ENCODE measurements around the gene FLNB.
A peak's percentile ranks its signal among the peaks of the same experiment; 100 is the strongest.

Gene FLNB

GRCh38 chr3:58049143-58049785 is 41.0 kb downstream of the FLNB start (continued):
- TF ChIP-seq TSHZ1 (tag by site-specific recombination; IDR thresholded peaks at IDR 0.05; ENCODE audit: borderline replicate concordance) (peak; percentile 93), ZSCAN23 (tag by site-specific recombination; IDR thresholded peaks at IDR 0.05) (0 out of 2 replicates have a peak, but pooled peaks have one; percentile 88), ZNF138 (tag by site-specific recombination; IDR thresholded peaks at IDR 0.05; ENCODE audit: borderline replicate concordance) (no peak), ZNF133 (tag by site-specific recombination; IDR thresholded peaks at IDR 0.05) (no peak), PRDM6 (tag by site-specific recombination; IDR thresholded peaks at IDR 0.05) (peak; percentile 73), ZFP41 (tag by site-specific recombination; IDR thresholded peaks at IDR 0.05; ENCODE audit: borderline replicate concordance) (no peak), ZNF555 (tag by site-specific recombination; conservative IDR thresholded peaks at IDR 0.05) (no peak), ZNF112 (tag by site-specific recombination; IDR thresholded peaks at IDR 0.05) (no peak), ZNF16 (tag by site-specific recombination; IDR thresholded peaks at IDR 0.05; ENCODE audit: low read depth) (no peak), ZNF830 (tag by site-specific recombination; IDR thresholded peaks at IDR 0.05; ENCODE audit: low read depth) (no peak), GLIS1 (tag by site-specific recombination; IDR thresholded peaks at IDR 0.05) (peak; percentile 95), ZNF292 (tag by site-specific recombination; IDR thresholded peaks at IDR 0.05; ENCODE audit: borderline replicate concordance, low read depth) (no peak), ZNF639 (tag by site-specific recombination; IDR thresholded peaks at IDR 0.05) (peak; percentile 94), ZNF18 (tag by site-specific recombination; IDR thresholded peaks at IDR 0.05) (no peak), TRIM28 (IDR thresholded peaks at IDR 0.05; ENCODE audit: borderline replicate concordance, low read length) (no peak; the same call in 1 of the 2 replicates), ZNF76 (tag by site-specific recombination; IDR thresholded peaks at IDR 0.05; ENCODE audit: borderline replicate concordance, low read depth) (no peak; the same call in 1 of the 2 replicates), PRDM10 (tag by site-specific recombination; IDR thresholded peaks at IDR 0.05) (peak; percentile 89), ZSCAN16 (tag by site-specific recombination; IDR thresholded peaks at IDR 0.05) (no peak), ZSCAN4 (tag by site-specific recombination; IDR thresholded peaks at IDR 0.05) (peak; percentile 33; the same call in 1 of the 2 replicates), ZNF223 (tag by site-specific recombination; IDR thresholded peaks at IDR 0.05) (no peak), SP3 (tag by site-specific recombination; IDR thresholded peaks at IDR 0.05) (peak; percentile 65), TCF7L2 (IDR thresholded peaks at IDR 0.05; ENCODE audit: borderline replicate concordance, low read depth, low read length) (no peak), ZBTB7A (tag by site-specific recombination; IDR thresholded peaks at IDR 0.05; ENCODE audit: low read depth) (no peak), GFI1B (tag by site-specific recombination; IDR thresholded peaks at IDR 0.05) (peak; percentile 83; the same call in 1 of the 2 replicates), ZNF791 (tag by site-specific recombination; IDR thresholded peaks at IDR 0.05) (no peak), ZBTB8A (tag by site-specific recombination; IDR thresholded peaks at IDR 0.05) (no peak)

Data from HEK293 (cell line).